Stimulated activated CD4-positive, alpha-beta T cell treated with anti-CD3 and anti-CD28 coated beads, Interleukin-2, amount 100 ng/mL, for 24 hours (primary cell): ENCODE results near the gene MMP10.
A peak's percentile ranks its signal among the peaks of the same experiment; 100 is the strongest.

Experiments
- DNase-seq, 2 donors: peaks; one replicate each; pipeline ENCODE4 v3.0.0-alpha.2; 2020

Gene MMP10

GRCh38 chr11:102780491-102780918, at the start of gene MMP10:
MMP10 (minus strand) TSS chr11:102780628; CDS start chr11:102780591, 37 bp downstream.
- DNase-seq, result no peak

- DNase-seq, result no peak
These were observed 49.0 kb upstream of the MMP10 start for GRCh38 chr11:102829316-102830000.

- no peak for DNase-seq
These were observed 44.1 kb upstream of the MMP10 start for GRCh38 chr11:102824556-102824955.

DNA sequence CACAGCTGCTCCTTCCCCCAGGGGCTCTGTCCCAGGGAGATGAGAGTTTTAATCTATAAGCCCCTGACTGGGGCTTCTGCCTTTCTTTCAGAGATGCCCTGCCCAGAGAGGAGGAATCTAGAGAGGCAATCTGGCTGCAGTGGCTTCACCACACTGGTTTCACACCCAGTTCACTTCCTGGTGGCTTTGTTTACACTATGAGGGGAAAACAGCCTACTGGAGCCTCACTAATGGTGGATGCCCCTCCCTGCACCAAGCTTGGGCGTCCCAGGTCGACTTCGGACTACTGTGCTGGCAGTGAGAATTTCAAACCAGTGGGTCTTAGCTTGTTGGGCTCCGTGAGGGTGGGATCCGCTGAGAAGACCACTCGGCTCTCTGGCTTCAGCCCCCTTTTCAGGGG, 39.1 kb upstream of the MMP10 start:
- no peak for DNase-seq

DNA sequence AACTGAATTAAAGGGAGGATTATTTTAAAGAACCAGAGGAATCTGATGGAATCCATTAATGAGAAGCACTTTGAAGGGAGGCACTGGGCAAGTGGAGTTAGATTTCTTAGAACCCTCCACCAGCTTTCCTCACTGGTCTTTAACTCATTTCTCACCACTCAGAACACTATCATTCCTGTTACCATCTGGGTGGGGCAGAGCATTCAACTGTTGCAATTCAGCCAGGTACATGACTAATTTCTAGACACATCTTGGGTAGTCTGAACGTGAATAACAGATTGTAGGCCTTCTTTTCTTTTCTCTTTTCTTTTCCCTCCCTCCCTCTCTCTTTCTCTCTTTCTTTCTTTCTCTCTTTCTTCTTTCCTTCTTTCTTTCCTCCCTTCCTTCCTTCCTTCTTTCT, 33.1 kb upstream of the MMP10 start:
- DNase-seq, result no peak

DNA sequence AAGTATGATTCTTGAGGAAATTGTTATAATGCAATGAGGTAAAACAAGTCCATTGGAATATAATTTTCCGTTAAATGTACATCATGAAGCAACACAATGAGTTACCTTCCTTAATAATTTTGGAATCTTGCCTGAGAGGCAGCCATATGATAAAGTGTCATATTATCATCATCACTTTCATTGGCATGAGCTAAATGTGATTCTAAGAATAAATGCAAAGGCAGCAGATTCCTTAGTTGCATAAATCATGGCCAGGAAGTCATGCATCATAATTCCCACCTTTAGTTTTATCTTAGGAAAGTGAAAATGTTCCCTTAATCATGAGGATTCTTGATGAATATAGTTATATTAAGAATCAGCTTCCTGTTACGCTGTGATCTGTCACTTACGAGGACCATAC, 31.8 kb upstream of the MMP10 start:
- DNase-seq, result no peak

DNA sequence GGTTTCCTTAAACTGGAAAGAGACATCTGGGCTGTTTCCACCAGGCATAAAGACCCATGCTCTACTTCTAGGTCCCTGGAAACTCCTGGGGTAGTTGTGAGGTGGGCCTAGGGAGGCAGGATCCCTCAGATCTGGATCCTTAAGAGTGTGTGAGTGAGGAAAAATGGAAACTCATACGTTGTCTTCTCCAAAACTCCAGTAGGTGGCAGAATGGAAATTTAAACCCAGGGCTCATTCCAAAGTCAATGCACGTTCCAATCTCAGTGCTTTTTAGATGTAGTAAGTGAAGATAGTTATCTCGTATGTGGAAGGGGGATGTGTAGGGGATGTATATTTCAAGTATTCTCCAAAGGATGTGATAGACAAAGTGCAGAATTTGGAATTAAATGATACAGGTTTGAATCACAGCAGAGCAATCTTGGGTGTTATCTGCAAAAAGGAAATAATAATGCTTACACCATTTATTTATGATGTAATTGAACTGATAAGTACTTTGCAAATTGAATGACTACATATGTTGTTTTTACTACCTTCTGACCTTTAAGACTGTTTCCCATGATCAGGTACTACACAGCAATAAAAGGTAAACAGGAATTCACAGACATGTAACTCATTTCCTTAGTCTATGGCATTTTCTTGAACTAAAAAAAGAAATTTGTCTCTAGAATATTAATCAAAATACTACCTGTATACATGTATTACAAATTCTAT, 30.7 kb upstream of the MMP10 start:
- no peak for DNase-seq

GRCh38 chr11:102809971-102810370, 29.5 kb upstream of the MMP10 start:
- no peak for DNase-seq

GRCh38 chr11:102807921-102808320, 27.5 kb upstream of the MMP10 start:
- peak in 1 of 2 donors; percentile 9 for DNase-seq

DNA sequence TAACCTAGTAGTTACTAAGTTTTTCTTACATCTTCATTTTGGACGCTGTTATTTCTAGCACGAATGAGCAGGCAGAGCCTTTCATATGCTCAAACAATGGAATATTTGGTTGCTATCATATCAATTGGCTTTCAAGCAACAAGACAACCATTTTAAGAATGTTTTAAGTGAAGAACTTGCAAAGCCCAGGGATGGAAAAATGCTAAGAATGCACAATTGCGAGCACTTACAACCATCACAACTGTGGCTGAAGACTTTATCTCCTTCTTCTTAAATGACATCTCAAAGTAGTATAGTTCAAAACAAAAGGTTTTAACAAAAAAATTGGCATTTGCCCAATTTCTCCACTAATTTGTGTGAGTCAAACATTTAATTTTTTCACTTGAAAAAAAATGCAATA, 25.9 kb upstream of the MMP10 start:
- no peak for DNase-seq

DNA sequence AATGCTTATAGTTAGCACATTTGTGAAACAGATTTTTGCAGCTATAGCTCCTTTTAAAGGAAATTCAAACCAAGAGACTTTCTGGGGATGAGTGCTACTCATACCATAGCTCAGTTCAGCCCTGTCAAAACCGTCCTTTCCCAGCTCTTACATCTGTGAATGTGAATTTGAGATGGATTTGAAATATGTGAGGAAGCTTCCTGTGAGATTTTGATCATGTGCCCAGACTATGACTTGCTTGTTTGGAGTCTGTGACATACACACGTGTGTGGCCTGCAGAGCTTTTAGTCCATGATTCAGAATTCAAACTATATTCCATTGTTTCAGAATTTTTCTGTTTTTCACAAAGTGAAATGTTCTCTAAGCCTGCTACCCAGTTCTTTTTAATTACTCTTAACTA, 21.9 kb upstream of the MMP10 start:
- no peak for DNase-seq

DNA sequence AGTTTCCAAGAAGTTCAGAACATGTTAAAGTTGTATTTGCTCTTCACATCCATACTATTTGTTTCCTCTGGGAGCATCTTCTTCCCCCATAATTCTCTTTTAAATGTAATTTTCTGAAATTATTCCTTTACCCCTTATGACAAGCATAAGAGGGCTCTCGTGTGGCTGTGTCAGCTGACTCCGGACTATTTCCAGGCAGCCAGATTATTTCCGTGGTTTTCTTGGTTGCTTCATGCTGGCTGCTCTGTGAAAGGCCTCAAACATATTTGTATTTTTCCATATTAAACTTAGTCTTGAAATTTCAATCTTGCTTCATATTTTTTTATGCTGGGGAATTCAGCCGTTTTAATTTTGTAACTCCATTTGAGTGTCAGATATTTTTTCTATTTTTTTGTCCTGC, 20.3 kb upstream of the MMP10 start:
- no peak for DNase-seq

- no peak for DNase-seq
These were observed 19.4 kb upstream of the MMP10 start for GRCh38 chr11:102799681-102800340.

DNA sequence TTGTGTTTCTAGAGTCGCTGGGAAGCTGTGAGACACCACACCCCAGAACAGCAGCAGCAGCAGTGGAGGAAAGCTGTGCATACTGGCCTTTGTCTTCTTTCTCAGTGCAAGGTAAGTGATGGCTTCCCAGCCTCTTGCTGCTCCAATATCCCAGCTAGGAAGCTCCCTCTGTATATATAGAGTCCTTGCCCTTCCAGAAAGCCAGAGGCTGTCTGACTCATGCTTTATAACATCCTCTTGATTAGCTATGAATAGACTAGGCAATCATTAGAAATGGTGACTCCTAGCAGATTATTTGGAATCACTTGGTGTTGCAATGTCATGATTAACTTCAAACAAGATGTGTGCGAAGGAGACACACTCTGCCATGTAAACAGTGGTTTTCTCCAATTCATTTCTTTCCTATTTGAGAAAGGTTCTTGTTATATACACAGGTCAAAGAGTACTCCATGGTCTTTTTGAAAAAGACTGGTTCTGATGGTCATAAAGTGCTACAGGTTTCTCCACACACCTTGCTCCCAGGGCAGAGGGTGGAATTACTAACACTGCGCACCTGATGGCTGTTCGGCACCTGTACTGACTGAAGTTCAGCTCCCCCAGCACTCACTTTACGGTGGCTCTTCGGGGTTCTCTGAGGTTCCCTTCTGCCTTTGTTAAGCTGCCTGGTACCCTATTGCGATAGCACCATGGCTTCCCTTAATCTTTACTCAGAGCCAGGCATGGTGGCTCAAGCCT, 17.8 kb upstream of the MMP10 start, which contains the start of gene MMP1:
TSS of gene MMP1 (minus strand) at position 149 of the 735 bp plus-strand sequence. CDS start at position 81, 68 bp downstream.
- DNase-seq, result no peak

GRCh38 chr11:102794382-102794781, 14.0 kb upstream of the MMP10 start:
- DNase-seq, result peak in 1 of 2 donors; percentile 11

DNA sequence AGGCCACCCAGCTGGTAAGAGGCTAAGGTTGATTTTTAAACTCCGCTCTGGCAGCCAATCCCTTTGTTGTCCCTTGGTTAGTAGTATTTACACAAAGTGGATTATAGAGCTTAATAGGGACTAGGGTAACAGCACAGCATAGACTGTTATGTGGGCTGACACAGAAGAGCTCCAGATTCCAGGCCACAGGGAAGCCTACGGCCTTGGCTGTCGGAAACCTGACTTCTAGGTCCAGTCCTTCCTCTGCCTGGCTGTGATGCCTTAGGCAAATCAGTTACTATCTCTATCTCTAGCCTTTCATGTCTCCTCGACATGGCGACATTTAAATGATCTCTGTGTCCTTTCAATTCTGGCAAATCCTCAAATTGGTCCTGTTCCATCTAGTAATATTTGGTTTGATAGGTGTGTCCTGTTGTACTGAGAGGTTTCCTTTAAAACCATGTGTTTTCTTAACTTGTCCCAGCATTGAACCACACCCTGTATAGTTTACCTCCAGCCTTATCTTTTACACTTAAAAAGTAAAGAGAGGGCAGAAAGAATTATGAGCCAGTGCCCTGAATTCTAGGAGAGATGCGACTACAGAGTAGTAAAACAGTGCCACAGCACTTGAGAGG, 13.4 kb upstream of the MMP10 start:
- DNase-seq, result no peak

GRCh38 chr11:102792604-102793003, 12.2 kb upstream of the MMP10 start:
- DNase-seq, result no peak

- DNase-seq, result no peak
These were observed 11.0 kb upstream of the MMP10 start for GRCh38 chr11:102791271-102792036.

- no peak for DNase-seq
These were observed 8.0 kb upstream of the MMP10 start for GRCh38 chr11:102788334-102788995.

- DNase-seq, result no peak
These were observed 4.0 kb upstream of the MMP10 start for GRCh38 chr11:102784380-102784779.

- DNase-seq, result no peak
These were observed 3.3 kb upstream of the MMP10 start for GRCh38 chr11:102783720-102784119.
